Calu3 (cell line): ENCODE results near the gene SLFN12. TPM values are rescaled to one million over a fixed set of nuclear protein-coding genes. Genes with fewer than 3 reads are reported as not detected.
A peak's percentile ranks its signal among the peaks of the same experiment; 100 is the strongest.

Experiments
- BruUV-seq: library from RNA; stranded (reverse); fragments of 400-500 nt; replicated peaks from 2 replicates; lab custom pipeline; 2021; lab: Mats Ljungman, UMichigan
- CTCF ChIA-PET: fragments of 300-600 bp; sonication (Branson Sonifier 250); formaldehyde crosslinking; loops from one replicate; lab custom pipeline; 2022; ENCODE audit warnings: antibody characterized with exemption; lab: Charles Lee
- DNase-seq: peaks from one replicate; pipeline ENCODE4 v3.0.0; 2022
- H3K27ac Mint-ChIP-seq: one replicate; pipeline ENCODE4 v1.8.0; 2022; ENCODE audit warnings: mixed read lengths; ENCODE audit not compliant: unreplicated experiment
- H3K27me3 Mint-ChIP-seq: one replicate; pipeline ENCODE4 v1.8.0; 2022; ENCODE audit warnings: mixed read lengths; ENCODE audit not compliant: unreplicated experiment
- H3K36me3 Mint-ChIP-seq: one replicate; pipeline ENCODE4 v1.8.0; 2022; ENCODE audit warnings: mild to moderate bottlenecking, moderate library complexity, mixed read lengths; ENCODE audit not compliant: insufficient read depth, unreplicated experiment
- H3K4me1 Mint-ChIP-seq: one replicate; pipeline ENCODE4 v1.8.0; 2022; ENCODE audit warnings: mild to moderate bottlenecking, low read depth, mixed read lengths; ENCODE audit not compliant: unreplicated experiment
- H3K4me3 Mint-ChIP-seq: one replicate; pipeline ENCODE4 v1.8.0; 2022; ENCODE audit warnings: mild to moderate bottlenecking, low read depth, moderate library complexity, mixed read lengths; ENCODE audit not compliant: unreplicated experiment
- H3K9me3 Mint-ChIP-seq: one replicate; pipeline ENCODE4 v1.8.0; 2022; ENCODE audit warnings: low read depth, mixed read lengths; ENCODE audit not compliant: unreplicated experiment
- CTCF ChIP-seq: fragments of 200-600 bp; IDR thresholded peaks from one replicate; pipeline ENCODE4 v1.8.0; 2022; ENCODE audit warnings: antibody characterized with exemption; ENCODE audit not compliant: unreplicated experiment
- intact Hi-C: fragments of 100-400 bp; cut with micrococcal nuclease; formaldehyde crosslinking; loops from one replicate; pipeline ENCODE4 v1.10.0; 2022; ENCODE audit not compliant: unreplicated experiment
- total RNA-seq: library from RNA; stranded (reverse); gene quantifications from 2 replicates; pipeline ENCODE4 v1.2.3, GENCODE V29; 2022

The SLFN12 gene
- total RNA-seq, 1 experiment from 2014 or later, result 0.54 TPM

- Mint-ChIP-seq H3K4me1 (peaks cover 41% of the 10 kb centered on the region), H3K9me3 (no peaks in the 10 kb centered on the region), H3K36me3 (peaks cover 25% of the 10 kb centered on the region), H3K27me3 (no peaks in the 10 kb centered on the region), H3K27ac (peak overlapping the region; percentile 82), H3K4me3 (peak overlapping the region; percentile 50)
- BruUV-seq, result no TSS peak
- CTCF ChIA-PET, result interaction anchor here (0.5 to 0.6 kb wide), 3 partner anchors 38 to 136 kb away, joined by 3 to 5 read pairs (median 3); no protein-coding TSS in a partner anchor
- intact Hi-C loops, result loop anchor here (10.0 kb wide), 1 partner anchor 131 kb away; the partner anchor contains the start of gene SLFN5
- no peak for DNase-seq
- TF ChIP-seq CTCF, result no peak
Observed at GRCh38 chr17:35376245-35376644, 56.1 kb downstream of the SLFN12 start.

GRCh38 chr17:35374766-35375344, 57.4 kb downstream of the SLFN12 start:
- DNase-seq, result no peak
- Mint-ChIP-seq H3K9me3 (peaks cover 8% of the 10 kb centered on the region), H3K36me3 (peaks cover 25% of the 10 kb centered on the region), H3K27me3 (no peaks in the 10 kb centered on the region), H3K4me3 (peak overlapping the region; percentile 92), H3K4me1 (peaks cover 41% of the 10 kb centered on the region), H3K27ac (no peak overlapping the region)
- BruUV-seq, result no TSS peak
- intact Hi-C loops, result loop anchor here (5.0 to 10.0 kb wide), 2 partner anchors 130 to 157 kb away; partner anchors contain the start of gene SLFN5
- TF ChIP-seq CTCF, result no peak
- CTCF ChIA-PET, result no interaction called here

GRCh38 chr17:35373984-35374765, 58.1 kb downstream of the SLFN12 start:
- TF ChIP-seq CTCF, result no peak
- Mint-ChIP-seq H3K9me3 (peaks cover 8% of the 10 kb centered on the region), H3K36me3 (peaks cover 28% of the 10 kb centered on the region), H3K4me3 (peak overlapping the region; percentile 92), H3K4me1 (peaks cover 41% of the 10 kb centered on the region), H3K27ac (peak overlapping the region; percentile 88), H3K27me3 (no peaks in the 10 kb centered on the region)
- DNase-seq, result peak; percentile 28
- TSS peak; percentile 93 for BruUV-seq
- intact Hi-C loops, result loop anchor here (1.0 to 10.0 kb wide), 3 partner anchors 74 to 158 kb away; partner anchors contain the start of genes SLFN13 and SLFN5
- CTCF ChIA-PET, result interaction anchor here (1.2 kb wide), 1 partner anchor 74 kb away, joined by 3 read pairs; the partner anchor contains the start of gene SLFN13

GRCh38 chr17:35373534-35373983, 58.7 kb downstream of the SLFN12 start, which contains the start of gene SLFN11:
Gene SLFN11, minus strand, starts transcription at chr17:35373621. Its CDS starts 9,814 bp downstream, at chr17:35363807.
- Mint-ChIP-seq H3K9me3 (peaks cover 8% of the 10 kb centered on the region), H3K36me3 (peaks cover 28% of the 10 kb centered on the region), H3K27me3 (no peaks in the 10 kb centered on the region), H3K27ac (peak within 1 kb of the TSS; percentile 88), H3K4me1 (peaks cover 41% of the 10 kb centered on the region), H3K4me3 (peak within 1 kb of the TSS; percentile 92)
- no TSS peak for BruUV-seq
- TF ChIP-seq CTCF, result no peak
- CTCF ChIA-PET, result interaction anchor here (1.2 kb wide), 1 partner anchor 75 kb away, joined by 3 read pairs; the partner anchor contains the start of gene SLFN13
- intact Hi-C loops, result loop anchor here (1.0 to 10.0 kb wide), 3 partner anchors 75 to 159 kb away; partner anchors contain the start of genes SLFN13 and SLFN5
- peak; percentile 57 for DNase-seq
